HG02885 (cell line): ENCODE measurements around the gene ZNF860.

ENCODE experiments used
- ATAC-seq: cut with Tn5 transposase; IDR thresholded peaks from one replicate; pipeline ENCODE4 v1.9.1; 2021; ENCODE audit warnings: mild to moderate bottlenecking; ENCODE audit not compliant: unreplicated experiment, poor library complexity

Gene ZNF860

DNA sequence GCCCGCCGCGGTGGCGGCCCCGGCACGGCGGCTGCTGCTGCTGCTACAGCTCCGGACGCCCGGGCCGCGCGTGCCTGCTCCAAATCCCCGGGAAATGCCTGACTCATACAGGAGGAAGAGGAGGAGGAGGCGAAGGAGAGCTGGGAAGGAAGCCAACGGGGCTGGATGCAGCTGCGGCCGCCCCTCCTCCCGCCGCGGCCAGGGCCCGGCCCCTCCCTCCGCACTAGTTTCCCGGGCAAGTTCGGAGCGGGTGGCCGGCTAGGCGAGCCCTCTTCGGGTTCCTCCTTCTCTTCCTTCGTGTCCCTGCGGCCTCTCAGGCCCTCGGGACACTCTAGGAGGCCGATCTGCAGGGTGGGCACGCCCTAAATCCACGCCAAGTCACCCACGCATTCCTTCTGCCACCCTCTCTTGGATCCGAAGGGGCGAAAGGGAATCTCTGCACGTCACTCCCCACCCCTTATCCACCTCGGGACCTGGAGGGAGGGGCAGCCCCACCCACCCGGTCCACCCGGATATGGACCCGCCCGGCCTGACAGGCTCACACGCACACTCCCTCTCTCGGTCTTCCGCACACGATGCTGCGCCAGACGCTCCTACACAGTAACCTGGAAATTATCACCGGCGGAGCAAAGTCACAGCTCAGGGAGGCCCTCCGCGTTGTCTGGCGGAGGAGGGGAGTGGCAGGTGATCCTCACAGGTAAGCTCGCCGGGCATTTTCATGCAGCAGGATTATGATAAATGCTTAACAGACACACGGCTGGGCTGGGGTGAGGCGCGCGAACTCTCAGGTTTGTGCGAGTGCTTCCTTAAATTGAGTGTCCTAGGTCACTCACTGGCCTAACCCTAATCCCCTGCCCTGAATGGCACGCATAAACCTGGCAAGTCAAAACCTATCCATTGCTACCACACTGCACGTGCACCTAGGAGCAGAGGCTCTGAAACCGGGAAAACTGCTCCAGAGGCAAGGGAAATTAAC lies at the start of gene ZNF860, which contains the start of gene OSBPL10:
TSS of gene ZNF860 (plus strand) at position 545 of the 976 bp plus-strand sequence. CDS start 7,330 bp downstream, outside the sequence.
TSS of gene OSBPL10 (minus strand) at position 57 of the 976 bp plus-strand sequence. CDS start 83 bp downstream, outside the sequence.
- ATAC-seq, result peak; percentile 19

- ATAC-seq, result no peak
These were observed 48.6 kb upstream of the ZNF860 start for GRCh38 chr3:31932990-31933389.

GRCh38 chr3:31934018-31934417 lies 47.5 kb upstream of the ZNF860 start:
- ATAC-seq, result no peak

DNA sequence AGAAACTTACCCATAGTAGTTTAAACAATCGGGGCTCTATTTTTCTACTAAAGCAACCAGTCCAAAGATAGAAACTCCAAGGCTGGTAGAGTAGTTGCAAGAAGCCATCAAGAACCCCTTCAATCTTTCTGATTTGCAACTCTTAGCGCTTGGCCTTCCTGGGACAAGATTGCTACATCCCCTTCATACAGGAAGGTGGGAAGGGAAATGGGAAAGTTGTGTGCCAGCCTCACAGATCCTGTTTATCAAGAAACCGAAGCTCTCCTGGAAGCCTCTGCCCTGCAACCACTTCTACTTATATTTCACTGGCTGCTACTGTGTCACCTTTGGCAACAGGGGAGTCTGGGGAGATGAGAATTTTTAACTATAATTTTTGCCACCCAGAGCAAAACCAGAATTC lies 46.7 kb upstream of the ZNF860 start:
- no peak for ATAC-seq

- no peak for ATAC-seq
These were observed 45.0 kb upstream of the ZNF860 start for GRCh38 chr3:31936420-31937060.

- ATAC-seq, result no peak
These were observed 44.3 kb upstream of the ZNF860 start for GRCh38 chr3:31937225-31937624.

GRCh38 chr3:31942446-31942845 lies 39.1 kb upstream of the ZNF860 start:
- ATAC-seq, result no peak

DNA sequence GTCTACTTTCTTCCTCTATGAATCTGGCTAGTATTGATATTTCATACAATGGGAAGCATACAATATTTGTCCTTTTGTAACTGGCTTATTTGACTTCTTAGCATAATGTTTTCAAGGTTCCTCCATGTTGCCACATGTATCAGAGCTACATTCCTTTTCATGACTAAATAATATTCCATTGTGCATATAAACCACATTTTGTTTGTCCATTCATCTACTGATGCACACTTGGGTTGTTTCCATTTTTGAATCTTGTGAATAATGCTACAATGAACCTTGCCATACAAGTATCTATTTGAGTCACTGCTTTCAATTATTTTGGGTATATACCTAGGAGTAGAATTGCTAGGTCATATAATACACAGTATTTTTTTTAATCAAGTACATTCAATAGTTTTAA lies 38.5 kb upstream of the ZNF860 start:
- no peak for ATAC-seq

DNA sequence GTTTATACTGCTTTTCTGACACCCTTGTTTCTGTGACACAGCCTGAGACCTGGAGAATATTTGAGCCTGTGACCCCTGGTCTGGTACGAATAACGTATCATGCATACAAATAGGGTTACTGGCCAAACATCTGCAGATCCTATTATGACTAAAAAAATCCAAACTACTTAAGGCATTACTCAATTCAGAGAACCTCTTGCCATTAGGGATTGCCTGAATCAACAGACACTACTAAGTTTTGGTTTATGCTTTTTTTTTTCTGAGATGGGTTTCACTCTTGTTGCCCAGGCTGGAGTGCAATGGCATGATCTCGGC lies 35.9 kb upstream of the ZNF860 start:
- no peak for ATAC-seq

- ATAC-seq, result peak; percentile 48
These were observed 35.0 kb upstream of the ZNF860 start for GRCh38 chr3:31946484-31947081.

GRCh38 chr3:31947162-31947561 lies 34.4 kb upstream of the ZNF860 start:
- ATAC-seq, result no peak

DNA sequence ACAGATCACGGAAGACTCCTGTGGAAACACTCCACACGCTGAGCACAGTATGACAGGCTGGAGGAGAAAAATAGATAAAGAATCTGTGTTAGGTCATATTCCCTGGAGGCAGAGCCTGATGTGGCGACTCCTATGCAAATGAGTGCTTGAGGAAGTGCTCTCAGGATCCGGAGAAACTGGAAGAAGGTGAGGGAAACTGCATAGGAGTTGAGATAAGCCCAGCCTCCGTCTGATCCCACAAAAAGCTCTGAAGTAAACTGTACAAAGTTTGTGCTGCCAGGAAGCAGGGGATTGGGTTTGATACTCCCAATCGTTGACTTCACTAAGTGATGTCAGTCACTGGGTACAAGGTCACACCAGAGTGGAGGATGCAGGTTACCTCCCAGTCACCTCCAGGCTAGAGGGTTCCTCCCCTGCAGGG lies 33.9 kb upstream of the ZNF860 start:
- ATAC-seq, result no peak

DNA sequence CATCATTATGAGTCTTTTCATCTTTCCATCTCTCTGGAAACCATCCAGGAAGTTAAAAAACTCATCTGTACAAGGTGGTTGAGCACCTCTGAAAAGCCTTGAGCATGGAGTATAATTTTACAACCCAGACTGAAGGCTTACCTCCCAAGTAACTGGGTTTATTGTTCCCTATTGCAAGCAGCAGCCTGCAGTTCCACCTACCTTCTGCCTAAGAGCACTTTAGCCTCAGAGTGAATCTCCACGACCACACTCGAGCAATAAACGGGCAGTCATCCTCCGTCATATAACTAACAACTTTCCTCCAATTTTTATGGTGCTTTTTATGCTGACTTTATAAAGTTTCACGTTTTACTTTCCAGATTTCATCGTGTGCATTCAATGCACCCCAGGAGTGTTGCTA lies 33.3 kb upstream of the ZNF860 start:
- no peak for ATAC-seq

DNA sequence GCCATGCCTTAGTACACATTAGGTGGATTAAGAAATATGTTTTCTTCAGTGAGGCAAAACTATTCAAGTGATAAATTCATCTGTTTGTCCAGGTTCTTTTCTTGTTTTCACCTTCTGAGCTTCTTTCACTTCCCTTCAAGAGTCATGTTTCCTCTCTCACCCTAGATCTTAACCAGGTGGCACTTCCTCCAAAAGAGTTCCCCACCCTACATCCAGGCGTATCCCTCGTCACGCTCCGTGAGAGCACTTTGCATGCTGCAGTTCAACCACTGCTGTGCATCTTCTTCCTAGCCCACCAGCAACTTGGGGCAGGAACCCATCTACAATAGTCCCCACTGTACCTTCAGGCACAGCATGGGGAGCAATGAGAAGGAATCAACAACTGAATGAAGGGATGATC lies 29.3 kb upstream of the ZNF860 start:
- peak; percentile 93 for ATAC-seq

GRCh38 chr3:31953091-31953490 lies 28.5 kb upstream of the ZNF860 start:
- ATAC-seq, result no peak

GRCh38 chr3:31953636-31954035 lies 27.9 kb upstream of the ZNF860 start:
- ATAC-seq, result no peak

DNA sequence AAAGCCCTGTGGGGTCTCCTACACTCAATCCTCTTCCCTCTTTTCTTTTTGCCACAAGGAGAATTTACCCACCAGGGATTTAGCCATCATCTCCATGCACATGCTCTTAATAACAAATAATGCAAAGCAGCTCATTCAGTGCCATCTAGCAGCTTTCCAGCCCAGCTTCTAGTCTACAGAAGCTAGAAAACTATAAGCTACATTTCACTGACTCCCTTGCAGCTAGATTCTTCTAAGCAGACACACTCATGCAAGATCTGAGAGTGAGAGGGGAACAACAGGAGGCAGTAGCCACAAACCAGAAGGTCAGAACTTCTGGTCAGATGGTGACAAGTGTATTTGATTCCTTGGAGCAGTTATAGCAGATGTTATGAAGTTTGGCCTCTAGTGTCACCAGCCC lies 26.0 kb upstream of the ZNF860 start:
- no peak for ATAC-seq

DNA sequence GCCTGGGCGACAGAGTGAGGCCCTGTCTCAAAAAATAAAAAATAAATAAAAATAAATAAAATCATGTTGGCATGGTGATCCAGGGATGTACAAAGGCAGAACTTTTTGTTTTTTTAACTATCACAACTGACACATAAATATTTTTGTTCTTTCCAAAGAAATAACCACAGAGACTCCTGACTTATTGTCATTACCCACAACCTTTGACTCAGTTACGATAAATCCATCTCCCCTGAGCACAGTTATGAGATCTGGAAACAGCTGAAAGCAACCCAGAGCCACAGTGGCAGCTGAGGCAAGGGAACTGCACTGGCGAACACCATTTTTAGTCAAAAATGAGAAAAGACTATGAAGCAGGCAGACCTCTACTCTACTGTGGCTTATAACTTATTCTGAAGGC lies 24.4 kb upstream of the ZNF860 start:
- ATAC-seq, result no peak

DNA sequence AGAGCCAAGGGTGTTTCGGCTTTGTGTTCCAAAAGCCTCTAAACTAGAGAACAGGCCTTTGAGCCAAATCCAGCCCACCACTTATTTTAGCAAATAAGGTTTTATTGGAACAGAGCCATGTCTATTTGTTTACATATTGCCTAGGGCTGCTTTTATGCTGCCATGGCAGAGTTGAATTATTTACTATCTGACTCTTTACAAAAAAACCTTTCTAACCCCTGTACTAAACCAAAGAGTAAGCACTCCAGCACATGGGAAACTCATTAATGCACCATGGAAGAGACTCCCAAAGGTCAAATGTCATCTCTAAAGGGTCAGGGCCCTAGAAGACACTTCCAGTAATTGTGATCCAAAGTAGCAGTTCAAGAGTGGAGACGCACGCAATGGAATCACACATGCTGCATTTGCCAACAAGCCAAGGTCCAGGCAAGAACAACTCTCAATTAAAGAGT lies 22.8 kb upstream of the ZNF860 start:
- no peak for ATAC-seq

- ATAC-seq, result no peak
These were observed 22.3 kb upstream of the ZNF860 start for GRCh38 chr3:31959251-31959650.
